Body of pancreas (tissue), 4 donors: Measurements from ENCODE around the gene SMARCD3. TPM values are rescaled to one million over a fixed set of nuclear protein-coding genes. Genes with fewer than 3 reads are reported as not detected.

Source experiments
- ATAC-seq: fragments of 150-250 bp; one replicate; pipeline ENCODE4 v1.9.1; 2016
- DNase-seq, 4 donors: peaks; one replicate each; pipeline ENCODE4 v3.0.0-alpha.2; 2019
- H3K27ac ChIP-seq, 4 donors: fragments of 200-600 bp; sonication (generic); 1 replicate in 3 of 4; 2 replicates in 1 of 4; pipeline versions ENCODE4 v1.5.1 to v1.6.1; 2016 to 2019; ENCODE audit warnings: mild to moderate bottlenecking in 1 of 4, mixed read lengths in 1 of 4, moderate library complexity in 1 of 4
- H3K27me3 ChIP-seq, 2 donors: fragments of 200-600 bp; sonication (generic); one replicate each; pipeline ENCODE4 v1.6.0; 2016; ENCODE audit warnings: mild to moderate bottlenecking in 1 of 2
- H3K36me3 ChIP-seq, 2 donors: fragments of 200-600 bp; sonication (generic); replicated peaks in 1 of 2; 2 replicates each; pipeline ENCODE4 v1.5.1; 2016; ENCODE audit warnings: low read depth in 2 of 2; ENCODE audit not compliant: insufficient read depth in 1 of 2
- H3K4me1 ChIP-seq: fragments of 200-600 bp; sonication (generic); one replicate; pipeline ENCODE4 v1.6.0; 2016
- H3K4me3 ChIP-seq, 2 donors: fragments of 200-600 bp; sonication (generic); 1 replicate in 1 of 2; 2 replicates in 1 of 2; pipeline ENCODE4 v1.5.1; 2016 to 2019
- H3K9me3 ChIP-seq, 3 donors: fragments of 200-600 bp; sonication (generic); 1 replicate in 2 of 3; 2 replicates in 1 of 3; pipeline ENCODE4 v1.5.1; 2016
- POLR2A ChIP-seq, 3 donors: fragments of 450-650 bp; IDR thresholded peaks; one replicate each; pipeline ENCODE4 v1.6.1; 2016; ENCODE audit warnings: antibody characterized with exemption in 3 of 3, mild to moderate bottlenecking in 2 of 3
- WGBS, 2 donors: methylation state at CpG; one replicate each; pipeline ENCODE4 v1.1.5; 2017; 5-methylcytosine and 5-hydroxymethylcytosine counted together
- intact Hi-C: fragments of 100-400 bp; cut with DNase I; formaldehyde crosslinking; loops from one replicate; pipeline ENCODE4 v1.15.1; 2023
- total RNA-seq, 2 donors: library from RNA; depleted of rRNA; stranded (reverse); fragments of >200 nt; gene quantifications; one replicate each; pipeline ENCODE4 v1.1.0, GENCODE V29; 2016
- TF ChIP-seq, protein P1 (sequence below), 7 experiments: fragments of 450-650 bp in 4 of 7; fragments of 200-600 bp in 3 of 7; sonication (generic) in 3 of 7; IDR thresholded peaks; one replicate each; pipeline ENCODE4 v1.5.1; 2016 to 2019; ENCODE audit warnings: antibody characterized with exemption in 7 of 7

Gene SMARCD3
- total RNA-seq, 2 donors from 2014 or later = 22.3 to 37.2 TPM

DNA sequence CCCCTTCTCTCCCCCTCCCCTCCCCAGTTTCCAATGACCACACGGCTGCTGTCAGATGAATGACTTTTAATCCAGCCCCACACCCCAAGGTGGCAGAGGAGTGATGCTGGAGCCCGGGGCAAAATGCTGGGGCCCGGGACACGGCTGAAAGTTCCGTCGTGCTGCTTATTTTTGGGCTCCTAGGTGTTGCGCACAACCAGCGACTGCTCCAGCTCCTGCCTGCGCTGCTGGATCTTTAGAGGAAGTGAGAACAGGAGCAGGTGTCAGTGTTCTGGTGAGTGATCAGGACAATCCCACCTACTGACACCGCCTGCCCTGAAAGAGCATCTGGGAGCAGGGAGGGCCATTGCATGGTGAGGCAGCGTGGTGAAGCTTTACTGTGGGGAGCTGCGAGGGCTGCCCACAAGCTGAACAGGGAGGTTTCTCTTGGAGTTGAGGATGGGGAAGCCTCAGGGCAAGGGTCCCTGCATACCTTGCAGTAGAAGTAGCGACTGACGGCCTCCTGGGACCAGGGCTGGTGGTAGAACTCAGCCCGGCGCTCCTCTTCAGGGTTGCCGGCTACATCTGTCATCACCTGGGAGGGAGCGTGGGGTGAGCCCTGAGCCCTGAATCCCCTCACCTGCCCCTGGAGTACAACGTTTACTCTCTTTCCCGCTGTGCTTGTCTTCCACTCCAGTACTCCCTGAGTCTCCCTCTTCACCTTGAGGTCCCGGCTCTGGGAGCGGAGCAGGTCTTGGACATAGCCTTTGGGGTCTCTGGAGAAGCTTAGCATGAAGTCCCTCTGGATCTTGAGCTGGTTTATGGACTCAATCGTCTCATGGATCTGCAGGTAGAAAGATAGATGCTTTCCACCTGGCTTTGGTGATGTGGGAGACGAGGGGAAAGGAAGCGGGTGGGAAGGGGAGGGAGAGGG, 9.3 kb downstream of the SMARCD3 start:
- no peaks in the 10 kb centered on the region for H3K9me3 ChIP-seq
- H3K36me3 ChIP-seq = peaks cover 0 to 17% of the 10 kb centered on the region in 2 donors
- intact Hi-C loops = no loop called here
- no peak overlapping the region for H3K27ac ChIP-seq
- H3K4me1 ChIP-seq = peaks cover 14% of the 10 kb centered on the region
- 86% methylated on average over 23 to 24 of the region's 25 CpGs for WGBS, 2 donors
- no peaks in the 10 kb centered on the region for H3K27me3 ChIP-seq
- no peak overlapping the region for H3K4me3 ChIP-seq
- ATAC-seq = no peak
- TF ChIP-seq, protein P1, sequence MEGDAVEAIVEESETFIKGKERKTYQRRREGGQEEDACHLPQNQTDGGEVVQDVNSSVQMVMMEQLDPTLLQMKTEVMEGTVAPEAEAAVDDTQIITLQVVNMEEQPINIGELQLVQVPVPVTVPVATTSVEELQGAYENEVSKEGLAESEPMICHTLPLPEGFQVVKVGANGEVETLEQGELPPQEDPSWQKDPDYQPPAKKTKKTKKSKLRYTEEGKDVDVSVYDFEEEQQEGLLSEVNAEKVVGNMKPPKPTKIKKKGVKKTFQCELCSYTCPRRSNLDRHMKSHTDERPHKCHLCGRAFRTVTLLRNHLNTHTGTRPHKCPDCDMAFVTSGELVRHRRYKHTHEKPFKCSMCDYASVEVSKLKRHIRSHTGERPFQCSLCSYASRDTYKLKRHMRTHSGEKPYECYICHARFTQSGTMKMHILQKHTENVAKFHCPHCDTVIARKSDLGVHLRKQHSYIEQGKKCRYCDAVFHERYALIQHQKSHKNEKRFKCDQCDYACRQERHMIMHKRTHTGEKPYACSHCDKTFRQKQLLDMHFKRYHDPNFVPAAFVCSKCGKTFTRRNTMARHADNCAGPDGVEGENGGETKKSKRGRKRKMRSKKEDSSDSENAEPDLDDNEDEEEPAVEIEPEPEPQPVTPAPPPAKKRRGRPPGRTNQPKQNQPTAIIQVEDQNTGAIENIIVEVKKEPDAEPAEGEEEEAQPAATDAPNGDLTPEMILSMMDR (IDR thresholded peaks at IDR 0.05) = no peak
- no peak for DNase-seq

DNA sequence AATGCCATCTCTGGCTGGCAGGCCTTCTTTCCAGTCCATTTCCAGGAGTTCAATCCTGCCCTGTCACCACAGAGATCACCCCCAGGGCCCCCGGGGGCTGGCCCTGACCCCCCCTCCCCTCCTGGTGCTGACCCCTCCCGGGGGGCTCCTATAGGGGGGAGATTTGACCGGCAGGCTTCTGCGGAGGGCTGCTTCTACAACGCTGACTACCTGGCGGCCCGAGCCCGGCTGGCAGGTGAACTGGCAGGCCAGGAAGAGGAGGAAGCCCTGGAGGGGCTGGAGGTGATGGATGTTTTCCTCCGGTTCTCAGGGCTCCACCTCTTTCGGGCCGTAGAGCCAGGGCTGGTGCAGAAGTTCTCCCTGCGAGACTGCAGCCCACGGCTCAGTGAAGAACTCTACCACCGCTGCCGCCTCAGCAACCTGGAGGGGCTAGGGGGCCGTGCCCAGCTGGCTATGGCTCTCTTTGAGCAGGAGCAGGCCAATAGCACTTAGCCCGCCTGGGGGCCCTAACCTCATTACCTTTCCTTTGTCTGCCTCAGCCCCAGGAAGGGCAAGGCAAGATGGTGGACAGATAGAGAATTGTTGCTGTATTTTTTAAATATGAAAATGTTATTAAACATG, 10.2 kb downstream of the SMARCD3 start:
- DNase-seq = no peak
- Histone ChIP-seq H3K4me1 (peaks cover 14% of the 10 kb centered on the region), H3K9me3 (no peaks in the 10 kb centered on the region), H3K36me3 (peaks cover 0 to 17% of the 10 kb centered on the region in 2 donors), H3K27me3 (no peaks in the 10 kb centered on the region), H3K4me3 (no peak overlapping the region), H3K27ac (no peak overlapping the region)
- WGBS, 2 donors = 79 to 96% methylated on average over 4 to 17 of the region's 17 CpGs
- TF ChIP-seq, protein P1 (IDR thresholded peaks at IDR 0.05) = no peak
- TF ChIP-seq POLR2A (IDR thresholded peaks at IDR 0.05) = no peak
- intact Hi-C loops = no loop called here
- no peak for ATAC-seq

DNA sequence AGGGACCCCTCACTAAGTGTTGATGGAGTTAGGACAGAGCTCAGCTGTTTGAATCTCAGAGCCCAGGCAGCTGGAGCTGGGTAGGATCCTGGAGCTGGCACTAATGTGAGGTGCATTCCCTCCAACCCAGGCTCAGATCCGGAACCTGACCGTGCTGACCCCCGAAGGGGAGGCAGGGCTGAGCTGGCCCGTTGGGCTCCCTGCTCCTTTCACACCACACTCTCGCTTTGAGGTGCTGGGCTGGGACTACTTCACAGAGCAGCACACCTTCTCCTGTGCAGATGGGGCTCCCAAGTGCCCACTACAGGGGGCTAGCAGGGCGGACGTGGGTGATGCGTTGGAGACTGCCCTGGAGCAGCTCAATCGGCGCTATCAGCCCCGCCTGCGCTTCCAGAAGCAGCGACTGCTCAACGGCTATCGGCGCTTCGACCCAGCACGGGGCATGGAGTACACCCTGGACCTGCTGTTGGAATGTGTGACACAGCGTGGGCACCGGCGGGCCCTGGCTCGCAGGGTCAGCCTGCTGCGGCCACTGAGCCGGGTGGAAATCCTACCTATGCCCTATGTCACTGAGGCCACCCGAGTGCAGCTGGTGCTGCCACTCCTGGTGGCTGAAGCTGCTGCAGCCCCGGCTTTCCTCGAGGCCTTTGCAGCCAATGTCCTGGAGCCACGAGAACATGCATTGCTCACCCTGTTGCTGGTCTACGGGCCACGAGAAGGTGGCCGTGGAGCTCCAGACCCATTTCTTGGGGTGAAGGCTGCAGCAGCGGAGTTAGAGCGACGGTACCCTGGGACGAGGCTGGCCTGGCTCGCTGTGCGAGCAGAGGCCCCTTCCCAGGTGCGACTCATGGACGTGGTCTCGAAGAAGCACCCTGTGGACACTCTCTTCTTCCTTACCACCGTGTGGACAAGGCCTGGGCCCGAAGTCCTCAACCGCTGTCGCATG, 11.0 kb downstream of the SMARCD3 start:
- no peak for TF ChIP-seq POLR2A (IDR thresholded peaks at IDR 0.05)
- TF ChIP-seq, protein P1 (IDR thresholded peaks at IDR 0.05) = no peak
- DNase-seq (no peak), ATAC-seq (no peak)
- 85 to 88% methylated on average over 28 to 39 of the region's 44 CpGs for WGBS, 2 donors
- no peak overlapping the region for H3K4me3 ChIP-seq
- H3K4me1 ChIP-seq = peaks cover 15% of the 10 kb centered on the region
- H3K9me3 ChIP-seq = no peaks in the 10 kb centered on the region
- no peaks in the 10 kb centered on the region for H3K27me3 ChIP-seq
- peaks cover 0 to 17% of the 10 kb centered on the region in 2 donors for H3K36me3 ChIP-seq
- intact Hi-C loops = no loop called here
- no peak overlapping the region for H3K27ac ChIP-seq

DNA sequence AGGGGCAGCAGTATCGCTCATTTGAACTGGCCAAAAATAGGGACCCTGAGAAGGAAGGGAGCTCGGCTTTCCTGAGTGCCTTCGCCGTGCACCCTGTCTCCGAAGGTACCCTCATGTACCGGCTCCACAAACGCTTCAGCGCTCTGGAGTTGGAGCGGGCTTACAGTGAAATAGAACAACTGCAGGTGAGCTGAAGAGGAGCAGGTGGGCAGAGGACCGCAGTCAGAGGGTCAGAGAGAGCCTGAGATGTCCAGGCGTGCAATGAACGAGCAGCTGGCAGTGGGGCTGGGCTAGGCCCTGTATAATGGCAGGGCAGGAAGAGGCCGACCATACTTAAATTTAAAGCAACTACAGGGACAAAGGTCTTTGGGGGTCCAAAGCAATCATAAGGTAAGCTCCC, 12.1 kb downstream of the SMARCD3 start:
- WGBS, 2 donors = 84 to 89% methylated on average over 13 of the region's 13 CpGs
- no peak for TF ChIP-seq POLR2A (IDR thresholded peaks at IDR 0.05)
- TF ChIP-seq, protein P1 (IDR thresholded peaks at IDR 0.05) = no peak
- Histone ChIP-seq H3K4me3 (no peak overlapping the region), H3K27ac (no peak overlapping the region), H3K36me3 (peaks cover 0 to 17% of the 10 kb centered on the region in 2 donors), H3K4me1 (peaks cover 21% of the 10 kb centered on the region), H3K9me3 (no peaks in the 10 kb centered on the region), H3K27me3 (no peaks in the 10 kb centered on the region)
- no peak for ATAC-seq
- intact Hi-C loops = no loop called here
- no peak for DNase-seq
